Breast epithelium (tissue), 4 donors: ENCODE results near the gene RARRES2. TPM values are rescaled to one million over a fixed set of nuclear protein-coding genes. Genes with fewer than 3 reads are reported as not detected.
"Not testable (repeated sequence)": the region's sequence is repeated elsewhere in the genome, so short reads cannot be mapped to it uniquely, and the experiment has no call there.

Experiments used
- DNase-seq, 2 donors: peaks; one replicate each; pipeline ENCODE4 v3.0.0-alpha.2; 2019; ENCODE audit warnings: low spot score in 2 of 2
- H3K27ac ChIP-seq, 2 donors: fragments of 200-600 bp; sonication (generic) in 1 of 2; one replicate each; pipeline ENCODE4 v1.5.1; 2016 to 2019; ENCODE audit warnings: mild to moderate bottlenecking in 1 of 2
- H3K27me3 ChIP-seq, 2 donors: fragments of 200-600 bp; sonication (generic) in 1 of 2; one replicate each; pipeline versions ENCODE4 v1.5.1 to v1.6.0; 2017 to 2019; ENCODE audit warnings: control low read depth in 1 of 2, mild to moderate bottlenecking in 1 of 2
- H3K36me3 ChIP-seq: fragments of 200-600 bp; one replicate; pipeline ENCODE4 v1.5.1; 2019
- H3K4me1 ChIP-seq, 2 donors: fragments of 200-600 bp; sonication (generic); one replicate each; pipeline ENCODE4 v1.5.1; 2016 to 2019; ENCODE audit warnings: control low read depth in 1 of 2
- H3K4me3 ChIP-seq, 3 donors: fragments of 200-600 bp; sonication (generic); 1 replicate in 2 of 3; 2 replicates in 1 of 3; pipeline ENCODE4 v1.5.1; 2016 to 2019; ENCODE audit warnings: mild to moderate bottlenecking in 3 of 3, moderate library complexity in 2 of 3
- H3K9me3 ChIP-seq, 2 donors: fragments of 200-600 bp; sonication (generic) in 1 of 2; one replicate each; pipeline ENCODE4 v1.5.1; 2016 to 2019; ENCODE audit warnings: control low read depth in 1 of 2
- intact Hi-C: fragments of 100-400 bp; cut with DNase I; formaldehyde crosslinking; loops from one replicate; pipeline ENCODE4 v1.15.1; 2023; ENCODE audit warnings: low total_unique reads
- total RNA-seq, 3 donors: library from RNA; depleted of rRNA; stranded (reverse); fragments of >200 nt; gene quantifications; one replicate each; pipeline ENCODE4 v1.1.0, GENCODE V29; 2016

The RARRES2 gene
- total RNA-seq, 3 donors from 2014 or later, result 156 to 297 (median 267) TPM

DNA sequence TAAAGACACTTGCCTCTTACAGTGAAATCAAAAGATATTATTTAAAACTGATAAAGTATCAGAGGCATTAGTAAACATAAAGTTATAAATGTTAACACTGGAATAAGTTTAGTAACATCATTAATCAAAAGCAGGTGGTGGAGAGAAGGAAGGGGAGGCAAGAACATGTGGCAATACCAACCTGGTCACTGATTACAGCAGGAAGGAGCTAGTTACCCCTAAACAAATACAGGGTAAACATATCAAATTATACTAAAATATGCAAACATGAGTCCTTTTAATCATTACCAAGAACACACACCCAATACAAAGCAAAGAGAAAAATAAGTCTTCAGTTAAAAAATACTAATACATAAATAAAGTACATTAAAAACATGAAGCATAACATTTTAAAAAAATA, 43.5 kb downstream of the RARRES2 start:
- H3K4me3 ChIP-seq, H3K4me1 ChIP-seq, H3K36me3 ChIP-seq, H3K27ac ChIP-seq, H3K27me3 ChIP-seq, intact Hi-C loops, DNase-seq, H3K9me3 ChIP-seq: not testable (repeated sequence)

DNA sequence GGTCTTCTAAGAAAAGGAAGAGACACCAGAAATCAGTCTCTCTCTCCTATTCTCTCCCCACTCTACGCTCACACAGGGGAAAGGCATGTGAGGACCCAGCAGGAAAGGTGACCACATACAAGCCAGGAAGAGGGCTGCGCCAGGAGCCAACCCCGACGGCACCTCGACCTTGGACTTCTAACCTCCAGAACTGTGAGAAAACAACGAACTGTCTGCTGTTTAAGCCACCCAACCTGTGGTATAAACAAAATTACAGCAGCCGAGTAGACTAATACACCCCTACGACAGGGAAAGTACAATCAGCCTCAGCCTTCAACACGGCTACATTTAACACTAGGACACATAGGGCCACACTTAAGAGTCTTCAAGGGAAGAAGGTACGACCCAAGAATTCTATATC, 44.6 kb downstream of the RARRES2 start:
- H3K4me1 ChIP-seq, H3K9me3 ChIP-seq, DNase-seq, H3K27me3 ChIP-seq, H3K4me3 ChIP-seq, intact Hi-C loops, H3K27ac ChIP-seq, H3K36me3 ChIP-seq: not testable (repeated sequence)

DNA sequence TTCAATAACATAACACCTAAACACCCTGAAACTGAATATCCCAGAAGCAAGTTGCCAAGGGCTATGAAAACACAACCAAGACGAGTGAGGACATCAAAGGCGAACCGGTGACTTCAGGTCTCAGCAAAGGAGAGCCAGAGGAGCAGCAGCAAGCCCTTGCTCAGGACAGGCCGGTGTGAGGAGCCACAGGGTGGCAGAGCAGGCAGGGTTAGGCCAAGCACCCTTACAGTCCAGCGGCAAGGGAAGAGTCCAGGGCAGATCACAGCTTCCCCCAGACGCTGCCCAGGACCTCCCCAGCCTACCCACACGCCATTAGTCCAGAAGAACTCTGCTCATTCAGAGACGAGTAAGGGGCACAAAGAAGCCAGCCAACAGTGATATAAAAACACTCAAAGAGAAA, 45.8 kb downstream of the RARRES2 start:
- H3K27me3 ChIP-seq, intact Hi-C loops, H3K4me3 ChIP-seq, H3K27ac ChIP-seq, H3K9me3 ChIP-seq, DNase-seq, H3K36me3 ChIP-seq, H3K4me1 ChIP-seq: not testable (repeated sequence)

- H3K9me3 ChIP-seq, intact Hi-C loops, DNase-seq, H3K27ac ChIP-seq, H3K36me3 ChIP-seq, H3K4me1 ChIP-seq, H3K4me3 ChIP-seq, H3K27me3 ChIP-seq: not testable (repeated sequence)
Measured at GRCh38 chr7:150295027-150295426, 46.4 kb downstream of the RARRES2 start.

- DNase-seq, H3K36me3 ChIP-seq, H3K27me3 ChIP-seq, H3K9me3 ChIP-seq, H3K4me3 ChIP-seq, H3K27ac ChIP-seq, intact Hi-C loops, H3K4me1 ChIP-seq: not testable (repeated sequence)
Measured at GRCh38 chr7:150290317-150290716, 51.1 kb downstream of the RARRES2 start.

- intact Hi-C loops, H3K4me1 ChIP-seq, H3K4me3 ChIP-seq, H3K36me3 ChIP-seq, H3K9me3 ChIP-seq, DNase-seq, H3K27me3 ChIP-seq, H3K27ac ChIP-seq: not testable (repeated sequence)
Measured at GRCh38 chr7:150288816-150289215, 52.6 kb downstream of the RARRES2 start.

Other genes starting within 250 kb of the RARRES2 start
- 10 to 100 TPM in 2 of 3 donors, 1 to 10 TPM in 1; 8.0 to 23.4 (median 15.4) TPM for gene LRRC61, start 18.3 kb downstream of the RARRES2 start, total RNA-seq
- gene ACTR3C, start 18.1 kb downstream of the RARRES2 start, total RNA-seq, result 10 to 100 TPM in 2 of 3 donors, 1 to 10 TPM in 1; 5.0 to 54.0 (median 30.2) TPM
- 10 to 100 TPM; 43.7 to 70.8 (median 68.2) TPM for gene REPIN1, start 27.2 kb upstream of the RARRES2 start, total RNA-seq
- gene ZNF775, start 37.7 kb upstream of the RARRES2 start, total RNA-seq, result 1 to 10 TPM; 1.9 to 5.7 (median 4.6) TPM
- gene GIMAP8, start 109.0 kb upstream of the RARRES2 start, total RNA-seq, result 10 to 100 TPM in 2 of 3 donors, 1 to 10 TPM in 1; 7.2 to 11.5 (median 10.4) TPM
- 10 to 100 TPM in 2 of 3 donors, 1 to 10 TPM in 1; 9.4 to 22.1 (median 15.7) TPM for gene GIMAP7, start 173.2 kb upstream of the RARRES2 start, total RNA-seq
- 10 to 100 TPM; 19.3 to 29.8 (median 29.2) TPM for gene GIMAP4, start 225.8 kb upstream of the RARRES2 start, total RNA-seq